HFF-Myc (cell line): ENCODE measurements around the gene USP24.

Experiments used
- DNase-seq: peaks from one replicate; pipeline ENCODE4 v3.0.0-alpha.2; 2011; ENCODE audit warnings: low read depth; ENCODE audit errors: extremely low read depth
- H3K4me3 ChIP-seq: replicated peaks from 2 replicates; pipeline ENCODE4 v1.5.1; 2011; ENCODE audit warnings: low read depth, mild to moderate bottlenecking, control low read depth, low read length
- TF ChIP-seq, protein P1 (sequence below): IDR thresholded peaks from 2 replicates; pipeline ENCODE4 v1.5.1; 2012; ENCODE audit warnings: mild to moderate bottlenecking, low read depth, low read length, control low read depth; ENCODE audit errors: missing control alignments

The USP24 gene

GRCh38 chr1:55055084-55055882 lies 159.9 kb downstream of the USP24 start:
- DNase-seq, result no peak
- TF ChIP-seq, protein P1, sequence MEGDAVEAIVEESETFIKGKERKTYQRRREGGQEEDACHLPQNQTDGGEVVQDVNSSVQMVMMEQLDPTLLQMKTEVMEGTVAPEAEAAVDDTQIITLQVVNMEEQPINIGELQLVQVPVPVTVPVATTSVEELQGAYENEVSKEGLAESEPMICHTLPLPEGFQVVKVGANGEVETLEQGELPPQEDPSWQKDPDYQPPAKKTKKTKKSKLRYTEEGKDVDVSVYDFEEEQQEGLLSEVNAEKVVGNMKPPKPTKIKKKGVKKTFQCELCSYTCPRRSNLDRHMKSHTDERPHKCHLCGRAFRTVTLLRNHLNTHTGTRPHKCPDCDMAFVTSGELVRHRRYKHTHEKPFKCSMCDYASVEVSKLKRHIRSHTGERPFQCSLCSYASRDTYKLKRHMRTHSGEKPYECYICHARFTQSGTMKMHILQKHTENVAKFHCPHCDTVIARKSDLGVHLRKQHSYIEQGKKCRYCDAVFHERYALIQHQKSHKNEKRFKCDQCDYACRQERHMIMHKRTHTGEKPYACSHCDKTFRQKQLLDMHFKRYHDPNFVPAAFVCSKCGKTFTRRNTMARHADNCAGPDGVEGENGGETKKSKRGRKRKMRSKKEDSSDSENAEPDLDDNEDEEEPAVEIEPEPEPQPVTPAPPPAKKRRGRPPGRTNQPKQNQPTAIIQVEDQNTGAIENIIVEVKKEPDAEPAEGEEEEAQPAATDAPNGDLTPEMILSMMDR, result no peak
- no peak overlapping the region for H3K4me3 ChIP-seq

- TF ChIP-seq, protein P1, result no peak
- H3K4me3 ChIP-seq, result no peak overlapping the region
- no peak for DNase-seq
Observed at GRCh38 chr1:55054396-55054795, 160.8 kb downstream of the USP24 start.

DNA sequence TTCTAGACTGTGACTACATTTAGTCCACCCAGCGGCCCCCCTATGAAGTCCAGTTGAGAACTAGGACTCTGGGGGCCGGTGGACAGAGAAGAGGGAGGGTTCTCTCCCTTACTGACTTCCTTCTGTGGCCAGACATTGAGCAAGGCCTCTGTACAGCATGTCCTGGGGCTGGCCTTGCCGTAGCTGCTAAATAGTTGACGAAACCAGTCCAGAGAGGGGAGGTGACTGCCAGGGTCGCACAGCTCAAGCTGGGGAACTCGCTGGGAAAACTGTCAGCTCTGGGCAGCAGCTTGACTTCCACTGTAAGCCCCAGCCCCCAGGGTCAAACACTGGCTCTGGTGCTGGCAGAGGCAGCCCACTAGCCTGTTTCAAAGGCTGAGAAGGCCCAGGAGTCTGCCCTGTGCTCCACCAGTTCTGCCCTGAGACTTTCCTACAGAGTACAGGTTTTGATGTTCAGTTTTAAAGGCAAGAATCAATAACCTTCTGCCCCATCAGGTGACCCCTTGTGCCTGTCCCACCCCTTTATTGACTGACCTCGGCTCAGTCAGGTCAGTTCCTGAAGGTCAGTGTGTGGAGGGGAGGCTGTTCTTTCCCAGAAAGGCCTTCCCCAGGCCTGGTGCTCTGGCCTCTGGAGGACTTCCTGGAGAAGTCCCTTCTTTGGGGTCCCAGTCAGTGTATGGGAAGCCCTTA lies 161.8 kb downstream of the USP24 start:
- TF ChIP-seq, protein P1, result no peak
- DNase-seq, result no peak
- no peak overlapping the region for H3K4me3 ChIP-seq

DNA sequence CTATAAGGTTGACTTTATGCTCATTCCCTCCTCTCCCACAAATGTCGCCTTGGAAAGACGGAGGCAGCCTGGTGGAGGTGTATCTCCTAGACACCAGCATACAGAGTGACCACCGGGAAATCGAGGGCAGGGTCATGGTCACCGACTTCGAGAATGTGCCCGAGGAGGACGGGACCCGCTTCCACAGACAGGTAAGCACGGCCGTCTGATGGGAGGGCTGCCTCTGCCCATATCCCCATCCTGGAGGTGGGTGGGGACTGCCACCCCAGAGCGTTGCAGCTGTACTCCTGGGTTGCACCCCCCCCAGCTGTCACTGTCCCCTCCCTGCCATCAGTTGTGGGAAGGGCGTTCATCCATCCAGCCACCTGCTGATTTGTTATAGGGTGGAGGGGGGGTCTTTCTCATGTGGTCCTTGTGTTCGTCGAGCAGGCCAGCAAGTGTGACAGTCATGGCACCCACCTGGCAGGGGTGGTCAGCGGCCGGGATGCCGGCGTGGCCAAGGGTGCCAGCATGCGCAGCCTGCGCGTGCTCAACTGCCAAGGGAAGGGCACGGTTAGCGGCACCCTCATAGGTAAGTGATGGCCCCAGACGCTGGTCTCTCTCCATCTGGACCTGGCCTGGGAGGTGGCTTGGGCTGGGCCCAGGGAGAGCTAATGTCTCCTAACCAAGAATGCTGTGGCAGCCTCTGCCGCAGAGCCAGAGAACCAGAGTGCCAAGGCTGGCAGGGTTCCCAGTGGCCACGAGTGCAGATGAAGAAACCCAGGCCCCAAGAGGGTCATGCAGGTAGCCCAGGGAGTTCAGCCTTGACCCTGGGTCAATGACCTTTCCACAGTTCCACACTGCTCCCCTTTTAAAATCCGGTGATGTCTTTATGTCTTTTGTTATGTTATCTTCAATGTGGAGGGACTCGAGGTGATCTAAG lies 162.7 kb downstream of the USP24 start:
- H3K4me3 ChIP-seq, result no peak overlapping the region
- TF ChIP-seq, protein P1, result no peak
- DNase-seq, result no peak

DNA sequence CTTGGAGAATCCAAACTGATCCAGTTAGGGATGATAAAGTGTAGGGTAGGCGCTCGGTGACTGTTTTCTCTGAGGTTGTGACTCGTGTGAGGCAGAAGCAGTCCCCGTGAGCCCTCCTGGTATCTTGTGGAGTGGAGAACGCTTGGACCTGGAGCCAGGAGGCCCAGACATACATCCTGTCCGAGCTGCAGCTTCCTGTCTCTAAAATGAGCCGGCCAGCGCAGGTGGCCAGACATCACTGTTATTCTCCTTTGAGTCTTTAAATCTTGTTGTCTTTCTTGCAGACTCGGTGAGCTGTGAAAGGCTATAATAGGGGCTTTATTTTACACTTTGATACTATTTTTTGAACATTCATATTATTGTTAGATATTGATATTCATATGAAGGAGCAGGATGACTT lies 163.5 kb downstream of the USP24 start:
- DNase-seq, result no peak
- TF ChIP-seq, protein P1, result no peak
- no peak overlapping the region for H3K4me3 ChIP-seq

GRCh38 chr1:55051169-55051568 lies 164.0 kb downstream of the USP24 start:
- H3K4me3 ChIP-seq, result no peak overlapping the region
- DNase-seq, result no peak
- TF ChIP-seq, protein P1, result no peak
